ENCODE data around the gene SMG1.

- TF ChIP-seq CTCF (IDR thresholded peaks at IDR 0.05) (no peak), ZFX (IDR thresholded peaks at IDR 0.05; ENCODE audit: borderline replicate concordance) (no peak)
Observed at GRCh38 chr16:18802767-18803343, 123.4 kb downstream of the SMG1 start.

All from 22Rv1 (cell line).